22Rv1 (cell line): Measurements from ENCODE around the gene CDKN2AIP.

Experiments
- CTCF ChIP-seq: fragments of 450-650 bp; IDR thresholded peaks from 2 replicates; pipeline ENCODE4 v1.5.1; 2017; ENCODE audit warnings: mild to moderate bottlenecking
- ZFX ChIP-seq: fragments of 450-650 bp; IDR thresholded peaks from 2 replicates; pipeline ENCODE4 v1.6.1; 2017; ENCODE audit warnings: antibody characterized with exemption, borderline replicate concordance

DNA sequence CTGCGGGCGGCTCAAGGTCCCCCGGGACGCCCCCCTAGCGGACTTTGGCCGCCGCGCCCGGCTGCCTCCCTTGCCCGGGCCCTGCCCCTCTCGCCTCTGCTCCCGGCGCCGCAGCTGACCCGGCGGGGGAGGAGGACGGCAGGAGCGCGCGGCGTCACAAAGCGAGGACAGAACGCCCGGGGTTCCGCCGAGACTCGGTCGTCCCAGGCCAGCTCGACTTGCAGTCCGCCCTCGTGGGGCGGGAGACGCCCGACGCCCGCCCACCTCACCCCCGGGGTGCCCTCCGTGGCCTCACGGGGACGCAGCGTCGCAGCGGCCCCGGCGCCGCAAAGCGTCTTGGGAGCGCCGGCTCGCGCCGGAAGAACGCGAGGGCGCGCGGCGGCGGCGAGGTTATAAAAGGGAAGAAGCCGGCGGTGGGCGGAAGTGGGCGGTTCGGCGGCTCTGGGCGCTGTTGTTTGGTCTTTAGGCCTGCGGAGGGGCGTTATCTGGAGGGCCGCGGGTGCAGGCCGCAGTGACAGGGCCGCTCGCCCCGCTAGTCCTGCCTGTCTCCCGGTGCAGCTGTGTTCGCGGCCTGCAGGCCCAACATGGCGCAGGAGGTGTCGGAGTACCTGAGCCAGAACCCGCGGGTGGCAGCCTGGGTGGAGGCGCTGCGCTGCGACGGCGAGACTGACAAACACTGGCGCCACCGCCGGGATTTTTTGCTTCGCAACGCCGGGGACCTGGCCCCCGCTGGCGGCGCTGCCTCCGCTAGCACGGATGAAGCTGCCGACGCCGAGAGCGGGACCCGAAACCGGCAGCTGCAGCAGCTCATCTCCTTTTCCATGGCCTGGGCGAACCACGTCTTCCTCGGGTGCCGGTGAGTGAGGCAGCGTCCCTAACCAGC is at the start of gene CDKN2AIP:
- TF ChIP-seq CTCF (peak; percentile 8), ZFX (peak; percentile 56; the same call in 1 of the 2 replicates)
